ENCODE data around the gene POLD2. TPM values are rescaled to one million over a fixed set of nuclear protein-coding genes. Genes with fewer than 3 reads are reported as not detected.

POLD2 gene
- total RNA-seq, 1 donor from 2014 or later = 81.6 TPM

- no peak for DNase-seq (ENCODE audit: low spot score)
Observed at GRCh38 chr7:44114586-44115310, 8.6 kb downstream of the POLD2 start.

GRCh38 chr7:44113764-44114354 is 9.5 kb downstream of the POLD2 start:
- no peak for DNase-seq (ENCODE audit: low spot score)

DNA sequence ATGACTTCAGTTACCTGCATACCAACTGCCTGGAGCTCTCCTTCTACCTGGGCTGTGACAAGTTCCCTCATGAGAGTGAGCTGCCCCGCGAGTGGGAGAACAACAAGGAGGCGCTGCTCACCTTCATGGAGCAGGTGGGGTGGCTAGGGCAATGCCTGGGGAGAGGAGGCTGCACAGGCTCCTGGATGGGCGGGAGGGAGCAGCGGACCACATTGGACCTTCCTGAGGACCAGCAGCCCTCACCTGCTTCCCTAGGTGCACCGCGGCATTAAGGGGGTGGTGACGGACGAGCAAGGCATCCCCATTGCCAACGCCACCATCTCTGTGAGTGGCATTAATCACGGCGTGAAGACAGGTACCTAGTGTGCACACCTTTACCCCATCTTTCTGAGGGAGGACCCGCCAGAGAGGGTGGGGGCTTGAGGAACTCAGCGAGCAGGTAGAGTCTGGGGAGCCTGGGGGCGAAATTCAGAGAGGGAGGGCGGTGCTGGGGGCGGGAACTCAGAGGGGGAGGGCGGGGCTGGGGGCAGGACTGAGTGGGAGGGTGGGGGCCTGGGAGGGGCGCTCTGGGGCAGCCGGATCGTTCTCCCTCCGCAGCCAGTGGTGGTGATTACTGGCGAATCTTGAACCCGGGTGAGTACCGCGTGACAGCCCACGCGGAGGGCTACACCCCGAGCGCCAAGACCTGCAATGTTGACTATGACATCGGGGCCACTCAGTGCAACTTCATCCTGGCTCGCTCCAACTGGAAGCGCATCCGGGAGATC is 10.2 kb downstream of the POLD2 start:
- DNase-seq (ENCODE audit: low spot score) = no peak

DNA sequence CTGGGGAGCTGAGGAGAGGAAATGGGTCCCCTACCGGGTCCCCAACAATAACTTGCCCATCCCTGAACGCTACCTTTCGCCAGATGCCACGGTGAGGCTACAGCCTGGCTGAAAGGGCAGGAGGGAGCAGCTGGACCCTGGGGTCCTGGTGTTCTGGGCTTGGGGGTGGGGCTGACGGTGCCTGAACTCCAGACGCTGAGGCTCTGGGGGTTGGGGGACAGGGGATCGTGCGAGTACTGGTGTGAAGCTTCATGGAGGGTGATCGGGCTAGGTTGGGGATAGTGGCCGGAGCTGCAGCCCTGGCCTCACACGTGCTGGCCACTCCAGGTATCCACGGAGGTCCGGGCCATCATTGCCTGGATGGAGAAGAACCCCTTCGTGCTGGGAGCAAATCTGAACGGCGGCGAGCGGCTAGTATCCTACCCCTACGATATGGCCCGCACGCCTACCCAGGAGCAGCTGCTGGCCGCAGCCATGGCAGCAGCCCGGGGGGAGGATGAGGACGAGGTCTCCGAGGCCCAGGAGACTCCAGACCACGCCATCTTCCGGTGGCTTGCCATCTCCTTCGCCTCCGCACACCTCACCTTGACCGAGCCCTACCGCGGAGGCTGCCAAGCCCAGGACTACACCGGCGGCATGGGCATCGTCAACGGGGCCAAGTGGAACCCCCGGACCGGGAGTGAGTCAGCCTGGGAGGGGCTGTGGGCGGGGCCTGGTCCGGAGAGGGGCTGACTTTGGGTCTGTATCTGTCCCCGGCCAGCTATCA is 10.9 kb downstream of the POLD2 start:
- DNase-seq (ENCODE audit: low spot score) = no peak

DNA sequence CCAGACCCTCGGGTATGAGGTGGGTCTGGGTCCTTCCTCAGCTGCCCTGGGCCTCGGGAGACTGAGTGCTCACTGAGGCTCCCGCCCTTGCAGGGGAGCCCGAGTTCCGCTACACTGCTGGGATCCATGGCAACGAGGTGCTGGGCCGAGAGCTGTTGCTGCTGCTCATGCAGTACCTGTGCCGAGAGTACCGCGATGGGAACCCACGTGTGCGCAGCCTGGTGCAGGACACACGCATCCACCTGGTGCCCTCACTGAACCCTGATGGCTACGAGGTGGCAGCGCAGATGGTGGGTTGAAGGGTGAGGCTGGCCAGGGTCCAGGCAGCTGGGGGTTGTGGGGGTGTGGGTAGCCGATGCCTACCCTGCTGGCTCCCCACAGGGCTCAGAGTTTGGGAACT is 11.6 kb downstream of the POLD2 start:
- no peak for DNase-seq (ENCODE audit: low spot score)

DNA sequence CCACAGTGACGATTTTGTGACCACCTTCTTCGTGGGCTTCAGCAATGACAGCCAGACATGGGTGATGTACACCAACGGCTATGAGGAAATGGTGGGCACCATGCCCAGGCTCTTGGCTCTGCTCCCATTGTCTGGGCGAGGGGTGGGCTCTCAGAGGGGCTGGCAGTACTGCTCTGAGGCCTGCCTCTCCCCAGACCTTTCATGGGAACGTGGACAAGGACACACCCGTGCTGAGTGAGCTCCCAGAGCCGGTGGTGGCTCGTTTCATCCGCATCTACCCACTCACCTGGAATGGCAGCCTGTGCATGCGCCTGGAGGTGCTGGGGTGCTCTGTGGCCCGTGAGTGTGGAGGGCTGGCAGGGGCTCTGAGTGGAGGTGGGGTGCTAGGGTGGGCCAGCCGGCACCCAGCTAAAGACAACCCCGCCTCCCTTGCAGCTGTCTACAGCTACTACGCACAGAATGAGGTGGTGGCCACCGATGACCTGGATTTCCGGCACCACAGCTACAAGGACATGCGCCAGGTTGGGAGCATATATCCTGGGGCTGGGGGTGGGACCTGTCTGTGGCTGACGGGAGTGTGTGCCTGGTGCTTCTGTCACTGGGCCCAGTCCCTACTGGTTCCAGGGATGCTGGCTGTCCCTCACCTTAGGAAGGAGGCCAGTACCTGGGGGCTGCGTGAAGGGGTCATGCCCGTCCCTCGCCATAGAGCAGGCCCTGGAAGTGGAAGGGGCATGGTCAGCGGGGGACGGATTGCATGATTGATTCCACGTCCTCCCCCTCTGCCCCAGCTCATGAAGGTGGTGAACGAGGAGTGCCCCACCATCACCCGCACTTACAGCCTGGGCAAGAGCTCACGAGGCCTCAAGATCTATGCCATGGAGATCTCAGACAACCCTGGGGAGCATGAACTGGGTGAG is 12.4 kb downstream of the POLD2 start:
- DNase-seq (ENCODE audit: low spot score) = no peak

DNA sequence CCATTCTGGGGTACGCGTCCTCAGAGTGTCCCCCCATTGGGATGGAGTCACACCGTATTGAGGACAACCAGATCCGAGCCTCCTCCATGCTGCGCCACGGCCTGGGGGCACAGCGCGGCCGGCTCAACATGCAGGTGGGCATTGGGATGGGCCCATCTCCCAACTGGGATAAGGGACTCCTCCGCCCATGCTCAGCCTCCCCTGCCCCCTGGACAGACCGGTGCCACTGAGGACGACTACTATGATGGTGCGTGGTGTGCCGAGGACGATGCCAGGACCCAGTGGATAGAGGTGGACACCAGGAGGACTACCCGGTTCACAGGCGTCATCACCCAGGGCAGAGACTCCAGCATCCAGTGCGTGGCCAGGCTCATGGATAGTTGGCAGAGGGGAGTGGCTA is 13.4 kb downstream of the POLD2 start:
- DNase-seq (ENCODE audit: low spot score) = no peak

DNA sequence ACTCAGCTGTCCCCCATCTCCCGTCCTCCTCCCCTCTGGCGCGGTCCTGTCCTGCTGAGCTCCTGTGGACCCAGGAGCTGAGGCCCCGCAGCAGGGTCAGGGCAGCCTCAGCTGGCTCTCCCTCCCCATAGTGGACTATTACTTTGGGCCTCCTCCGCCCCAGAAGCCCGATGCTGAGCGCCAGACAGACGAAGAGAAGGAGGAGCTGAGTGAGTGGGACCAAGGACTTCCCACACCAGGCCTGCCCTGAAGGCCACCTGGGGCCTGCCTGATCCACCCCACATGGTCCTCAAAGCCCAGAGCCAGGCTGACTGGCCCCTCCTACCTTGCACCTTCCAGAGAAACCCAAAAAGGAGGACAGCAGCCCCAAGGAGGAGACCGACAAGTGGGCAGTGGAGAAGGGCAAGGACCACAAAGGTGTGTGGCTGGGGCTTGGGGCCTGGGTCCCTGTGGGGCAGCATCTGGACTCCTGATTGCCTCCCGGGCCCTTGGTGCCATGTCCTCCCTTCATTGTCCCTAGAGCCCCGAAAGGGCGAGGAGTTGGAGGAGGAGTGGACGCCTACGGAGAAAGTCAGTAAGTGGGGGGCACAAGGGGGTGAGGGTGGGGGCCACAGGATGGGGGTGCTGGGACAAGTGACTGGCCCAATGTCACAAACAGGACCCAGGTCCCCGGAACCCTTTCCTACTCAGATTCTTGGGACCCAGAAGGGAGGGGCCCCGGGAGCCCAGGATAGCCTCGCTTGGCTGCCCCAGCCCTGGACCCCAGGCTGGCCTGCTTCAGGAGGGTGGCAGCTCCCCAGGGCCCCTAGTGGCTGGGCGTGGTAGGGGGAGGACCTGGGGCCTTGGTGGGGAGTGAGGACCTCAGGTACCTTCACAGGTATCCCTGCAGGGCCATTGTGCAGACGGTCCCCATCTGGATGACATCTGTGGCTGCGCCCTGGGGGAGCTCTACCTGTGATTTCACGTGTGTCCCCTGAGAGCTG is 14.3 kb downstream of the POLD2 start:
- DNase-seq (ENCODE audit: low spot score) = no peak

DNA sequence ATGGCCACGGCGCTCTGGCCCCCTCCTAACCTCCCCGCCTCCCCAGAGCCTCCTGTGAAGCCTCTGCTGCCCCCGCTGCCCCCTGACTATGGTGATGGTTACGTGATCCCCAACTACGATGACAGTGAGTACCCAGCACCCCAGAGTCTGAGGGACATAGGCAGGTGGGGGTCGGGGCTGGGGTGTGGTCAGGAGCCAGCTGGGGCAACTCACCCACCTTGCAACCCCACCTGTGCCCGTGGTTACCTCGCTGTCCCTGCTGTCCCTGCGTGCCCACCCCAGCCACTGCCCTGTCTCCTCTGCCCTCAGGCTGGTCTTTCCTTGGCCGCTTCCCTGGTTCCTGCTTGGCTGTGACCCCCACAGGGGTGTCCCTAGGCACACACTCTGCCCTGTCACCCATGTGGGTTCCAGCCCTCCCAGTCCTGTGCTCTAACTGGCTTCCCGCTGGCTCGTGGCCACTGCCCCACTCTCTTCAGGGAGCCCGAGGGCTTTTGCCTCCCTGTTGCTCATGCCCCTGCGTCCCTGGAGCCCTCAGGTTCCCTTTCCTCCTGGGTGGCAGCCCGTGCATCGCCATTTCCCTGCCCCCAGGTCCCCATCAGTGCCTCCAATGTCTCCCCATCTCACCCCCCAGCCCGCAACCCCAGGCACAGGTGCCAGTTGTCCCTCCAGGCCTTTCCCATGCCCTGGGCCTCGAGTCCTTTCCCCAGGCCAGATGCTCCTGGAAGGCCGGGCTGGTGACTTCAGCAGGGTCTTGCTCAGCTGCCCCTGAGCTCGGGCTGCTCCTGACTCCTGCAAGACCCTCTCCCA is 15.2 kb downstream of the POLD2 start:
- DNase-seq (ENCODE audit: low spot score) = no peak

DNA sequence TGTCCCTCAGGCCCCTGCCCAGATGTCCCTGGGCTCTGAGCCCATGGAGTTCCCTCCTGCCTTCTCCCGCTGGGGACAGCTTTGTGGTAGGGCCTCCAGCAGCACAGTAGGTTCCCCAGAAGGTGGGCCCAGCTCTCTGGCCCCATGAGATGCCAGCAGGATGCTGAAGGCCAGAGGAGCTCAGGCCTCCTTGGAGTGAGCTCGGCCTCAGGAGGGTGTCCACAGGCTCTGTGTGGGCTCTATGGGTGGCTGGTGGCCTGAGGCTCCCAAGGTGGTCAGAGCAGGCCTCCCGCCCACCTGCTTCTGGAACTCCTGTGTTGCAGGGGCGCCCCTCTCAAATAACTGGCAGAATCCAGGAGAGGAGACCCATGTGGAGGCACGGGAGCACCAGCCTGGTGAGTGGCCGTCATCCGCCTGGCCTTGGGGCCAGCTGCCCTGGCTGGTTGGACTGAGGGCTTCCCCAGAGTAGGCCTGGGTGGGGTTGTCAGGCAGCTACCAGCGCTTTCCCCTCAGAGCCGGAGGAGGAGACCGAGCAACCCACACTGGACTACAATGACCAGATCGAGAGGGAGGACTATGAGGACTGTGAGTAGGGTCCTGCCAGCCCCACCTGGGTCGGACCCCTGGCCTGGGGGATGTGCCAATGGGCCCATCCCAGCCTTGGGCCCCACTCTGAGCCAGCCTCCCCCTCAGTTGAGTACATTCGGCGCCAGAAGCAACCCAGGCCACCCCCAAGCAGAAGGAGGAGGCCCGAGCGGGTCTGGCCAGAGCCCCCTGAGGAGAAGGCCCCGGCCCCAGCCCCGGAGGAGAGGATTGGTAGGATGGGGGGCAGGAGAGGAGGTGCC is 16.0 kb downstream of the POLD2 start:
- no peak for DNase-seq (ENCODE audit: low spot score)

GRCh38 chr7:44106311-44107065 is 16.9 kb downstream of the POLD2 start:
- DNase-seq (ENCODE audit: low spot score) = no peak

GRCh38 chr7:44105832-44106231 is 17.5 kb downstream of the POLD2 start:
- DNase-seq (ENCODE audit: low spot score) = no peak

DNA sequence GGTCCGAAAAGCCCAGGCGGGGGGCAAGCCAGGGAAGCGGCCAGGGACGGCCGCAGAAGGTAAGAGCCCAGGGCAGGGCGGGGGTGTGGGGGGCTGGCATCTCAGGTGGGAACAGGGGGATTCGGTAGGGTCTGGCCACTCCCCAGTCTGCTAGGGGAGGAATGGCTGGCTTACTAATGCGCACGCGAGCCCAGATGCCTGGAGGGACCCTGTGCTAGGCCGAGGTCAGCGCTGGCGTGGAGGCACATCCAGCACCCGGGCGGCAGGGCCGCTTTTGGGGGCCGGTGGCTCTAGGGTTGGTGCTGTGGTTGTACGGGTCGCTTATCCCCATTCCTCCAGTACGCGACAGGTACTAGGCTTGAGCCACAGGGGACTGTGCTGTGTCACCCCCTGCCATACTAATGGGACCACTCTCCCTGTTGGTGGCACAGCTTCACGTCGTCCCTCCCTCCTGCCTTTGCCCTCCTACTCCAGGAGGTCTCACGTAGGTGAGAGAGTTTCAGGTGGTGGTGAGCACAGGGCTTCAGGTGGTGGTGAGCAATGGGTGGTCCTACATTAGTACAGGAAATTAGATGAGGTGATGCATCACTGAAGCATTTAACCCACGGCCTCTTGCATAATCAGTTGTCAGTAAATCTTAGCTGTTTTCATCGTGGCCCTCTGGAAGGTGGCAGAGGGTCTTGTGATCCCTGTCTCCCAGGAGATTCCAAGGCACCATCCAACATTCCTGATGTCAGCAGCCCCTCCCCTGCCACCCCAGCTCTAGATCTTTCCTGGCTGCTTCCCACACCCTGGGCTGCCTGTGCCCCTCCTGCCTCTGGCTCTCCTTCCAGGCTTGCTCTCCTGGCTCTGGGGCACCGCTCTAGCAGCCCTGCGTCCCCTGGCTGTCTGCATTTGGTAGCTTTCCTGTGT is 18.2 kb downstream of the POLD2 start:
- no peak for DNase-seq (ENCODE audit: low spot score)

- DNase-seq (ENCODE audit: low spot score) = no peak
Observed at GRCh38 chr7:44103923-44104859, 19.2 kb downstream of the POLD2 start, which contains the start of gene AEBP1. Gene AEBP1 (plus strand): TSS chr7:44104345. CDS start chr7:44104666, 321 bp downstream.

GRCh38 chr7:44103566-44103922 is 19.8 kb downstream of the POLD2 start:
- no peak for DNase-seq (ENCODE audit: low spot score)
